Peyer's patch (tissue), 4 donors: ENCODE data around the gene PSG11. TPM values are rescaled to one million over a fixed set of nuclear protein-coding genes. Genes with fewer than 3 reads are reported as not detected.
"Not testable (repeated sequence)": the region's sequence is repeated elsewhere in the genome, so short reads cannot be mapped to it uniquely, and the experiment has no call there.

Experiments
- DNase-seq, 3 donors: peaks; one replicate each; pipeline ENCODE4 v3.0.0-alpha.2; 2017 to 2019
- H3K27ac ChIP-seq, 4 donors: fragments of 200-600 bp; sonication (generic); one replicate each; pipeline ENCODE4 v1.5.1; 2016 to 2019
- H3K27me3 ChIP-seq, 2 donors: fragments of 200-600 bp; sonication (generic); one replicate each; pipeline ENCODE4 v1.5.1; 2019
- H3K36me3 ChIP-seq, 3 donors: fragments of 200-600 bp; sonication (generic); one replicate each; pipeline ENCODE4 v1.5.1; 2016 to 2019
- H3K4me1 ChIP-seq, 4 donors: fragments of 200-600 bp; sonication (generic); one replicate each; pipeline ENCODE4 v1.5.1; 2016 to 2019
- H3K4me3 ChIP-seq, 4 donors: fragments of 200-600 bp; sonication (generic); 1 replicate in 3 of 4; 2 replicates in 1 of 4; pipeline ENCODE4 v1.5.1; 2016 to 2019; ENCODE audit warnings: mild to moderate bottlenecking in 1 of 4
- H3K9me3 ChIP-seq, 4 donors: fragments of 200-600 bp; sonication (generic); one replicate each; pipeline ENCODE4 v1.5.1; 2016 to 2019; ENCODE audit warnings: mild to moderate bottlenecking in 1 of 4
- POLR2A ChIP-seq, 2 donors: fragments of 450-650 bp; IDR thresholded peaks; one replicate each; pipeline ENCODE4 v1.5.1; 2017; ENCODE audit warnings: antibody characterized with exemption in 2 of 2, mild to moderate bottlenecking in 2 of 2, moderate library complexity in 2 of 2
- total RNA-seq, 4 donors: library from RNA; depleted of rRNA; stranded (reverse); fragments of >200 nt; gene quantifications; one replicate each; pipeline ENCODE4 v1.1.0, GENCODE V29; 2016
- TF ChIP-seq, protein P1 (sequence below), 6 experiments: fragments of 450-650 bp in 4 of 6; fragments of 200-600 bp in 2 of 6; sonication (generic) in 1 of 6; IDR thresholded peaks; one replicate each; pipeline ENCODE4 v1.5.1; 2017 to 2019; ENCODE audit warnings: antibody characterized with exemption in 6 of 6, mild to moderate bottlenecking in 3 of 6, moderate library complexity in 1 of 6

PSG11 gene
- total RNA-seq, 4 donors from 2014 or later, result not detected

DNA sequence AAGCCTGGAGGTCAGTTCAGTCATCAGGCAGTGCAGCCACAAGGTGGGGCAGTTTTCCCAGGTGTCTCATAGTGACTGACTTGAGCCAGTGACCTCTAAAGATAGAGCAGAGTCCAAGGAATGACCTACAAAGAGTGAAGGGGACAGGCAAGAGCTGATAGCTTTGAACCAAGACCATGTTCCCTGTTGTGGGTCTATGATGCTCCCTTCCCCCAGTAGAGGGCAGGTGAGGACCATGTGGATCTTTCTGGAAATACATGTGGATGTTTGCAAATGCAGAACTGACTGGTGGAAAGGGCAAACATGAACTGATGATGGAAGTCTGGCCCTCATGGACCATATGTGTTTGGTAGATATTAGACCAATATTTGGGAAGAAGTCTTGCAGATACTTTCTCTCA, 6.7 kb downstream of the PSG11 start:
- not testable (repeated sequence) for DNase-seq, H3K27ac ChIP-seq, H3K4me3 ChIP-seq, H3K27me3 ChIP-seq, H3K36me3 ChIP-seq, H3K4me1 ChIP-seq, H3K9me3 ChIP-seq

DNA sequence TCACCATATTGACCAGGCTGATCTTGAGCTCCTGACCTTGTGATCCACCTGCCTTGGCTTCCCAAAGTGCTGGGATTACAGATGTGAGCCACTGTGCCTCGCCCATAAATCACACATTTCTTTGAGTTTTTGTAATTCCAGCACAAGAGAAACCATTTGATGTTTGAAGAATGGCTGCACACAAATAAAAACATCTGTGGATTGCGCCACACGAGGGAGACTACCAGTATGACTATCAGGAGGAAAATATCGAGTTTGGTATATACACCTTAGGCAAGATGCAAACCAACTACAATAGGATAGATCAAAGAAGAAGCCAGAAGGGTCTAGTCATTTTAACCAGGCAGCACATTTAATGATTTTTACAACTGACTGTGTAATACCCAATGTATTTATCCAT, 20.4 kb downstream of the PSG11 start:
- H3K36me3 ChIP-seq, H3K27ac ChIP-seq, H3K4me1 ChIP-seq, H3K9me3 ChIP-seq, H3K4me3 ChIP-seq, H3K27me3 ChIP-seq, DNase-seq: not testable (repeated sequence)

DNA sequence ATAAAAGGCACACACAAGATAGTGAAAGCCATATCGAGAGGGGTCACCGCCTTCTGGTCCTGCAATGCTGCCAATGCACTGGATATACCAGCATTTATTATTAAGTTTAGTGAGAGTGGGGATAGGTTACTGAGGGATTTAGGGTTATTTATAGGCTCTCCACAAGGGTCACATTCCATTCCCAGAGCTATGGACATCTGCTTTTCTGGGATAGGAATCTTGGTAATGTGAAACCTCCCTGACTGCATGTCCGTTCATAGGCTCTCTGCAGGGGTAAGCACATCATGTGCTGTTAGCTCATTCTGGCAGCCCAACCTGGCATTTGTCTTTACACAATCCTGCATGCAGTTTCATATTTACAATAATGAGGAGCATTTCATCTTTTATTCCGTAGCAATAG, 21.4 kb downstream of the PSG11 start:
- not testable (repeated sequence) for H3K4me3 ChIP-seq, DNase-seq, H3K4me1 ChIP-seq, H3K27ac ChIP-seq, H3K9me3 ChIP-seq, H3K36me3 ChIP-seq, H3K27me3 ChIP-seq

DNA sequence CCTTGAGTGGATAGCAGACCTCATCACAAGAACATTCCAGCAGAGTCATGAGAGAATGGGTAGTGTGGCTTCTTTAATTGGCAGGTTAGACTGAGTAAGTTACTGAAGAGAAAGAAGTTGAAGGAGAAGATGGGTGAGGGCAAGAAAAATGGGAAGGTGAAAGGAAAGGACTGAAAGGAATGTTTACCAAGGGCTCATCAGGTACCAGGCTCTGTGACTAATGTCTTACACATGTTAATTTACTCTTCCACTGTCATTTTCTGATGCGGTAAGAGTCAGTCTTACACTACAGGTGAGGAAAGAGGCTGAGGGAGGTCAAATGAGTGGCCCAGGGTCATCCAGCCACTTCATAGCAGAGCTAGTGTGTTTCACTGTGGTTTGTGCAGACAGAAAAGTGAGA, 22.6 kb downstream of the PSG11 start:
- not testable (repeated sequence) for H3K9me3 ChIP-seq, H3K36me3 ChIP-seq, H3K4me1 ChIP-seq, H3K27ac ChIP-seq, H3K27me3 ChIP-seq, DNase-seq, H3K4me3 ChIP-seq

DNA sequence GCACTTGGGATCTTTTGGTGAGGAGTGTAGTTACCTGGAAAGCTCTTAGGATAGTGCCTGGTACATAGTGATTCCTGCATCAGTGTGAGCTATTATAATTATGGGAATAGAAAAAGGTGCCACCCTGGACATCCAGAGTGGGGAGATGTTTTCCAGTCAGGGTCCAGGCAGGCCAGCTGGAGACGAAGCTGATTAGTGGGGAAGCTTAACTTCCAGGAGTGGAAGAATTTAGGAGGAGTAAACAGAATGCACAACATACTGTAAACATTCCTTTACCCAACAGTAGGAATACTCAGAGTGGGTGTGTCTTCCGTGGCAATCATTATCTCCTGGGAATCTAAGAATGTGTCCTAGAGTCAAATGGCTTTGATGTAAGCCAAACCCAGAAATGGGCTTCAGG, 23.3 kb downstream of the PSG11 start:
- not testable (repeated sequence) for H3K9me3 ChIP-seq, H3K4me1 ChIP-seq, H3K27me3 ChIP-seq, H3K4me3 ChIP-seq, H3K36me3 ChIP-seq, DNase-seq, H3K27ac ChIP-seq

DNA sequence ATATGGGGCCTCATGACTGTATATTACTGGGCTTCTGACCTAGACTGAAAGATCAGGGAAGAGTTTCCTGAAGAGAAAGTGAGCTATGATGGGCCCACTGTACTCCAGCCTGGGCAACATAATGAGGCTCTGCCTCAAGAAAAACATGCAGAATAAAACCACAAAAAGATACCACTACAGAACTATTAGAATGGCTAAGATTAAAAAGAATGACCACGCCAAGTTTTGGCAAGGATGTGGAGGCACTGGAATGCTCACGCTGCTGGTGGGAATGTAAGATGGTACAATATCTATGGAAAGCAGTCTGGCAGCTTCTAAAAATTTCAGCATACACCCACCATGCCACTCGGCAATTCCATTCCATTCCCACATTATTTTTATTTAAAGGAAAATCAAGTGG, 30.1 kb downstream of the PSG11 start:
- not testable (repeated sequence) for H3K27ac ChIP-seq, H3K36me3 ChIP-seq, H3K4me3 ChIP-seq, H3K9me3 ChIP-seq, H3K27me3 ChIP-seq, H3K4me1 ChIP-seq, DNase-seq

DNA sequence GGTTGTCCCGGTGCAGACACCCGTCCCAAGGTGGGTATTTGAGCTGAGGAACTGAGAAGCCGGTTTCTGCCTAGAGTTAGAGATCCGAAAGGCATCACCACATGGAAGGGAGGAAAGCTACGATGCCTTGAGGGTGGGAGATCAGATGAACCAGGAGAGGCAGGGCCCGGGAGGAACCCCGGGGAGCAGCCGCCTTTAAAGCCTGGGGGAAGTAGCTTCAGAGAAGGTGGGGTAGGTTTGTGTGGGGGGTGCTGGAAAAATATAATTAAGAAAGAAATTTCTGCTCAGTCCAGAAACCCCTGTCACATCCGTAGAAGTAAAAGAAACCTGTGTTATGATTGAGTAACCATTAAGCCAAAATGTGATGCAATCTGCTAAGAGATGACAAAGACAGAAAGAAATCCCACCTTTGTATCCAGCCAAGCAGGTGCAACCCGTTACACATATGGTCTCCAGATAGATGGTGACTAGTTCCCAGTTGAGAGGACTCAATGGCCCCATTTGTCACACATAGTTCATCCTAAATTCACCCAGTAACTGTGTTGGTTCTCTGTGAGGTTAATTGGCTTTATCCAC, 34.2 kb downstream of the PSG11 start:
- not testable (repeated sequence) for H3K9me3 ChIP-seq, H3K36me3 ChIP-seq, H3K4me1 ChIP-seq, H3K4me3 ChIP-seq, DNase-seq, H3K27ac ChIP-seq, H3K27me3 ChIP-seq

DNA sequence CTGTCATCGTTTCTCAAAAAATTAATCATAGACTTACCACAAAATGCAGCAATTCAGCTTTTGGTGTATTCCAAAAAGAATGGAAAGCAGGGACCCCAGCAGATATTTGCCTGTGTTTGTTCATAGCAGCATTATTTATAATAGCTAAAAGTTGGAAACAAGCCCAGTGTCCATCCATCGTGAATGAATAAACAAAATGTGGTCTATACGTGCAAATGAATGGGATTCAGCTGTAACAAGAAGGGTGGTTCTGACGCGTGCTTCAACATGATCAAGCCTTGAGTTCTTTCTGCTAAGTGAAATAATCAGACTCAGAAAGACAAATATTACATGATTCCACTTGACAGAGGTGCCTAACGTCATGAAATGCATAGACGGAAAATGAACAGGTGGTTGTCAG, 36.4 kb downstream of the PSG11 start:
- Histone ChIP-seq H3K9me3 (no peaks in the 10 kb centered on the region), H3K4me1 (no peaks in the 10 kb centered on the region), H3K4me3 (no peak overlapping the region), H3K27me3 (no peaks in the 10 kb centered on the region), H3K27ac (no peak overlapping the region), H3K36me3 (no peaks in the 10 kb centered on the region)
- DNase-seq, result no peak
- TF ChIP-seq POLR2A (IDR thresholded peaks at IDR 0.05), result no peak
- TF ChIP-seq, protein P1, sequence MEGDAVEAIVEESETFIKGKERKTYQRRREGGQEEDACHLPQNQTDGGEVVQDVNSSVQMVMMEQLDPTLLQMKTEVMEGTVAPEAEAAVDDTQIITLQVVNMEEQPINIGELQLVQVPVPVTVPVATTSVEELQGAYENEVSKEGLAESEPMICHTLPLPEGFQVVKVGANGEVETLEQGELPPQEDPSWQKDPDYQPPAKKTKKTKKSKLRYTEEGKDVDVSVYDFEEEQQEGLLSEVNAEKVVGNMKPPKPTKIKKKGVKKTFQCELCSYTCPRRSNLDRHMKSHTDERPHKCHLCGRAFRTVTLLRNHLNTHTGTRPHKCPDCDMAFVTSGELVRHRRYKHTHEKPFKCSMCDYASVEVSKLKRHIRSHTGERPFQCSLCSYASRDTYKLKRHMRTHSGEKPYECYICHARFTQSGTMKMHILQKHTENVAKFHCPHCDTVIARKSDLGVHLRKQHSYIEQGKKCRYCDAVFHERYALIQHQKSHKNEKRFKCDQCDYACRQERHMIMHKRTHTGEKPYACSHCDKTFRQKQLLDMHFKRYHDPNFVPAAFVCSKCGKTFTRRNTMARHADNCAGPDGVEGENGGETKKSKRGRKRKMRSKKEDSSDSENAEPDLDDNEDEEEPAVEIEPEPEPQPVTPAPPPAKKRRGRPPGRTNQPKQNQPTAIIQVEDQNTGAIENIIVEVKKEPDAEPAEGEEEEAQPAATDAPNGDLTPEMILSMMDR (IDR thresholded peaks at IDR 0.05), result no peak

DNA sequence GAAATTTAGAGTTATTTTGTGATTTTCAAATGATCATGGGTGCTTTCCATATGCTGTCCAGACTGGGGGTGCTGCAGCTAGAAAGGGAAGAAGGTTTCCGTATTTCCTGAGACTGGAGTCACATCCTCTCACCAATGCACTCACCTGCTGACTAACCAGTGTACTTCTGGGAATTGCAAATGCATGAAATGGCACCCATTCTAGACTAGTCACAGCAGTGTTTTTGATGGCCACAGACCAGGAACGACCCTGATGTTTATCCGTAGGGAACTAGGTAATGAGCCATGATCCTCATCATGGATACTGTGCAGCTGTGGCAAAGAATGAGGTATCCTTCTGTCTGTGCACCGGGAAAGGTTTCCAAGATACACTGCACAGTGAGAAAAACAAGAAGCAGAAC, 37.1 kb downstream of the PSG11 start:
- not testable (repeated sequence) for H3K4me1 ChIP-seq, H3K9me3 ChIP-seq, H3K4me3 ChIP-seq, H3K27me3 ChIP-seq, H3K36me3 ChIP-seq, DNase-seq, H3K27ac ChIP-seq

DNA sequence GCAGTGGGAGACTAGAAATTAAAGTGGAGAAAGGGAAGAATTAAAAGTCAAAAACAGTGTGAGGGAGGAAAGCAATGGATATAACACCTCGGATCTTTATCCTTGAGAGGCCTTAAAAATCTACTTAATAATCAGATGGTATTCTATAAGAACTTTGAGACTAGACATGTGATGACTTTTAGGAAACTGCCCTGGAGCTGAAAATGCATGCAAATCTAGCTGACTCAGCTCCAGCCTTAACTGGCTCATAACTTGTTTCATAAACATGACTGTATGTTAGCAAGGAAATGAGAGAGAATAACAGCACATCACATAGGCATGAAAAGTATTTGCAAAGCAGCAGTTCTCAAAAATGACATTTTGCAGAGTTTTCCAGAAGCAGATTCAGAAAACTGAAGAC, 38.1 kb downstream of the PSG11 start:
- H3K4me1 ChIP-seq, DNase-seq, H3K4me3 ChIP-seq, H3K36me3 ChIP-seq, H3K27ac ChIP-seq, H3K27me3 ChIP-seq, H3K9me3 ChIP-seq: not testable (repeated sequence)

DNA sequence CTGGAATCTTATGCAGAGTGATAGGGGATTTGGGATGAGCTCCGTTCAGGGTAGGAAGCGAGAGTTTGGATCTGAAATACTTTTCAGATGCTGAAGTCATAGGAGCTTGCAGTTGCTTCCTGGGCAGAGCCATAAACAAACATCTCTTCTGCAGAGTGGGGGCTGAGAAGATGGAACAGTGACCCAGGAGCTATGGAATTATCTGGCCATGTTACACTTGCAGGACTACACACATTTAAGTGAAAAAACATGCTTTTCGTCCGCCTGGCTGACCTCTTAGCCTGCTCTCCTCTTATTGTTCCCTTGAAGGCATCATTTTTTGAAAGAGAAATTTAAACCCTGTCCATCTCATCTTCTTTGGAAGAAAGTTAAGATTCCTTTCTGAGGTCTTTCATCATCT, 40.7 kb downstream of the PSG11 start:
- Histone ChIP-seq H3K9me3 (no peaks in the 10 kb centered on the region), H3K27me3 (no peaks in the 10 kb centered on the region), H3K4me1 (no peaks in the 10 kb centered on the region), H3K27ac (no peak overlapping the region), H3K36me3 (no peaks in the 10 kb centered on the region), H3K4me3 (no peak overlapping the region)
- DNase-seq, result no peak
- TF ChIP-seq POLR2A (IDR thresholded peaks at IDR 0.05), result no peak
- TF ChIP-seq, protein P1 (IDR thresholded peaks at IDR 0.05), result no peak

DNA sequence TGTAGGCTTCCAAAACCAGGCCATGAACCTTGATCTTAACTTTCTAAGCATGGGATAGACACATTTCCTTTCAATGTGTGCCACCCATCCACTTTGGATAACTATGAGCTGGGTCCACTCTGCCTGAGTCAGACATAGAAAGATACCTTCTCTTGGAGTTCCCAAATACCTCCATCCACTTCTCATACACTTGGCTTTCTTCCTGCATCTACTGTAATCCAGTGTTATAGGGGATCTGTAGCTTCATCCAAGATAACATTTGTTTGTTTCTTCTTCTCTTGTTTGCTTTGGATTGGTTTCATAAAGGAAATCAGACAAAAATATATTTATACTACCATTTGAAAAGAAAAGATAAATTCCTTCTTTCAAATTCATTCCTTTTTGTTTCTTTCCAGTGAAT, 44.2 kb downstream of the PSG11 start:
- not testable (repeated sequence) for H3K27ac ChIP-seq, H3K9me3 ChIP-seq, H3K27me3 ChIP-seq, H3K36me3 ChIP-seq, H3K4me3 ChIP-seq, DNase-seq, H3K4me1 ChIP-seq

DNA sequence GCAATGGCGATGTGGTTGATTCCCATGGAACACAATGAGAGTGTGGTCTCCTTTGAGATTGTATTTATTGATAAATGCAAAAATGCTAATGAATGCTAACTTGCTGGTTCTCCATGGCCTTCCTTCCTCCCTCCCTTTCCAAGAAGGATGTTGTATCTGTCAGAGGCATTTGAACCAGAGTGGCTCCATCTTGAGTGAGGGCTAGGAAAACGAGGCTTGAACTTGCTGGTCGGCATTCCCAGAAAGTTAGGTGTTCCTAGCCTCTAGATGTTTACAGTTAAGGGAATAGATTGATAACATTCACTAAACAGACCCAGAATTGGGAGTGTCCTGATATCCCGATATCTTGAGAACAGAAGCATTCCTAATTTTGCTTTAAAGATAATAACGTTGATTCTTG, 54.8 kb downstream of the PSG11 start:
- not testable (repeated sequence) for H3K4me3 ChIP-seq

More for the DNA sequence above, 54.8 kb downstream of the PSG11 start:
- H3K36me3 ChIP-seq, H3K27ac ChIP-seq, DNase-seq, H3K27me3 ChIP-seq, H3K4me1 ChIP-seq, H3K9me3 ChIP-seq: not testable (repeated sequence)
